DMS53 treated with DMSO at 0.1 percent for 48 hours (cell line): ENCODE data around the gene KIF5C.

Experiments
- DNase-seq: peaks from one replicate; lab custom pipeline; 2025; ENCODE audit not compliant: unreplicated experiment; lab: John Stamatoyannopoulos, UW

KIF5C gene

GRCh38 chr2:148887350-148888002 lies 12.4 kb downstream of the KIF5C start:
- no peak for DNase-seq

DNA sequence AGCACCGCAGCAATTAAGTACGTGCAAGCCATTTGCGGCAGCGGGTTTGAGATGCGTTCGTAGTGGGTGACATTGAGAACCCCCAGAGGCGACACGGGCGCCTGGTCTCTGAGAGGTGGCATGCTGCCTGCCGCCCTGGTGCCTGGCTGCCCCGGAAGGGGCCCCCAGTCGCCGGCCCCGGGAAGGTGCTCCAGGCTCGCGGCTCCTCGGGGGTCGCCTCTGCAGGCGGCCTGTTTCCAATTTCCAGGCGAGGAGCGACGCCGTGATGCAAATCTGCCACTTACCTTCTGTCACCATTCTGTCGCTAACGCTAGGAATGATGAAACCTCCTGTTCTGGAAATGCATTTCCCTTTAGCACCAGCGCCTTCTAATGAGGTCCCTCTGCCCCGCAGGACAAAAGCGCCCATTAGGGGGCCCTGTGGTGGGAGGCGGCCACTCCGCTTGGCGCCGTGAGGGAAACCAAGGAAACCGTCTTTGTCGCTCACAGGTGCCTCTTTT lies 13.0 kb downstream of the KIF5C start:
- DNase-seq = no peak

GRCh38 chr2:148888986-148889385 lies 14.0 kb downstream of the KIF5C start:
- no peak for DNase-seq

DNA sequence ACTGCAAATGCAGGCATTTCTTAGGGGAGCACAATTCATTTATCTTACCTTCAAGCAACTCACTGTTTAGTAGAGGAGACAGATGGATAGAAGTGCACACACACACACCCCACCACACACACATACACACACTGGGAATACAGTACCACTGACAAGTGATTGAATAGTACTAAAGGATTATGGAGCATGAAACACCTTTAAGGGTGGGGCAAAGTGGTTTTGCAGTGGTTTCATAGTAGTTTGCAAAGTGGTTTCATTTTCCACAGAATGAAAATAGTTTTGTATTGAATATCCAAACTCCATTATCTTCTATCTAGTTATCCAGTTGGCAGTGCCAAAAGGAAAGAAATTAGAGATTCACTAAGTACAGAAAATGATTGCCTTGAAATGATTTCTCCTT lies 18.9 kb downstream of the KIF5C start:
- no peak for DNase-seq

- no peak for DNase-seq
These were observed 21.1 kb downstream of the KIF5C start for GRCh38 chr2:148896136-148896535.

DNA sequence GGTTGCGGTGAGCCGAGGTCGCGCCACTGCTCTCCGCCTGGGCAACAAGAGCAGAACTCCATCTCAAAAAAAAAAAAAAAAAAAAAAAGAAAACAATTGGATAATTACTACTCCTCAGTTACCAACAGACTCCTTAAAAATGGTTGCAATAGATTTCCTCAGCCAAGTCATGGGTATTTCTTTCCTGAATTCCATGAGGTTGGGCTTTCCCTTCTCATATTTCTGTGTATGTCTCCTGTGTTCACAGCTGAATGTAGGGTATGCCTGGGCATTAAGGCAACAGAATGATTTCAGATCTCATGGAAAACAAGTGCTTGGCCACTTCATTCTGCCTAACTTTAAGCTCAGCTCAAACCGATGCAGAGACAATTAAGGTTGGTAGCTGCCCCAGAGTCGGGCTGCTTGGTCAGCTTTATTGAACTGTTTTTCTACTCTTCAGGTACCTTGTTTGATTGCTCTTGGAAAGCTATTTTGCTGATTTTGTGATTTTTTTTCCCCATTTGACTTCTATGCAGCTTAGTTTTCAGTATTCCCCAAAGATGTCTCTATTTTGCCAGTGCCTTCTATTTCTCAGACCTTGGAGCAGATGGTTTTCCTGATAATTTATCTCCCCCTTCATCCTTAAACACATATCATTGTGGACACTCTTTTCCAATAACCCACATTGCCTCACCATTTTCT lies 24.8 kb downstream of the KIF5C start:
- no peak for DNase-seq

- DNase-seq = no peak
These were observed 25.4 kb downstream of the KIF5C start for GRCh38 chr2:148900350-148900837.

GRCh38 chr2:148901142-148901541 lies 26.1 kb downstream of the KIF5C start:
- DNase-seq = no peak

- no peak for DNase-seq
These were observed 27.8 kb downstream of the KIF5C start for GRCh38 chr2:148902798-148903197.

GRCh38 chr2:148903294-148903693 lies 28.3 kb downstream of the KIF5C start:
- no peak for DNase-seq

GRCh38 chr2:148903979-148904378 lies 29.0 kb downstream of the KIF5C start:
- DNase-seq = no peak

DNA sequence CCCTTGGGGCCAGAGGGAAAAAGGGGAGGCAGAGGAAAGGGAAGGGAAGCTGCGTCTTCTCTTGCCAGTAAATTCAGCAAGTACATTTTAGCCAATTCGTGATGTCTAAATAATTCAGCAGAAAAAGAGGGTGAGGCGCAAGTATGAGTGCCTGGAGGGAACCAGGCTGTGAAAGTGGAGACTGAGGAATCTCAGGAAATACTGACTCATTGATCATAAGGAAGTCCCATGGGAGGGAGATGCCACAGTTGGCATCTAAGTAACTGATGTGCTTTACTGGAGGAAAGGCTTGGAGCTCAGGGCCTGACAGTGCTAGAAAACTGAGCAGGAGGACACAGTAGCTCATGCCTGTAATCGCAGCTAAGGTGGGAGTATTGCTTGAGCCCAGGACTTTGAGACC lies 31.1 kb downstream of the KIF5C start:
- DNase-seq = no peak

- no peak for DNase-seq
These were observed 32.2 kb downstream of the KIF5C start for GRCh38 chr2:148907085-148907785.

- DNase-seq = no peak
These were observed 34.1 kb downstream of the KIF5C start for GRCh38 chr2:148909114-148909513.

DNA sequence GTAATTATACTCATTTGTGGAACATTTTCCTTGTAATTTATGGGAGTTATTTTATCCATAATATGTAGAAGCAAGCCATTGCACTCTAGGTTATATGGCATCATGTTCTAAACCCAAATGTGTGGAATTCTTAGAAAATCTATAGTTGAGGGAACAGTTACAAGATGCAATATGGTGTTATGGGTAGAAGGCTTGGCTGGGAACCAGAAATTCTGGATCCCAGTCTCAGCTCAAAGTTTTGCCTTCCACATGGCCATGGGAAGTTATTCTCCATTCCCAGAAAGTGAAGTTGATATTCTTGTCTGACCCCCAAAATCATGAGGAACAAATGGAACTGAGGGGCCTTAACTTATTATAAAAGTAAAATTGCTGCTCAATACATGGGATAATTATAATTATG lies 38.0 kb downstream of the KIF5C start:
- DNase-seq = no peak

DNA sequence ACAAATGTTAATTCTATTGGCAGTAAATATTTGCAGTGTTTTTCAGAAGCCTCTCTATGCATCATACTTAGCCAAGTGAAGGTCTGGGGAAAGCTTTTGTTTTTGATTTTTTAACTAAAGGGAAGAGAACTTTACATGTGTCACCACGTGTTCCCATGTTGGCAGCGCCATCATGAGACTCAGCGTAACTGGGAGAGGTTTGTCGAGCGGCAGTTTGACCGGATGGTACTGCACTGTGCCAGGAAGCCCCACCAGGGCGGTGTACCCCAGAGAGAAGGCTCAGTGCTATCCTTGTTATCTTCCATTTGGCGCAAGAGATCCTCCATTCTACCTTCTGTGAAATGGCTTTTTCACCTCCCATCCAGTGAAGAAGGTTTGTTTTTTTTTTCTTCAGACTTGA lies 38.5 kb downstream of the KIF5C start:
- no peak for DNase-seq

- DNase-seq = no peak
These were observed 39.4 kb downstream of the KIF5C start for GRCh38 chr2:148914463-148914862.

DNA sequence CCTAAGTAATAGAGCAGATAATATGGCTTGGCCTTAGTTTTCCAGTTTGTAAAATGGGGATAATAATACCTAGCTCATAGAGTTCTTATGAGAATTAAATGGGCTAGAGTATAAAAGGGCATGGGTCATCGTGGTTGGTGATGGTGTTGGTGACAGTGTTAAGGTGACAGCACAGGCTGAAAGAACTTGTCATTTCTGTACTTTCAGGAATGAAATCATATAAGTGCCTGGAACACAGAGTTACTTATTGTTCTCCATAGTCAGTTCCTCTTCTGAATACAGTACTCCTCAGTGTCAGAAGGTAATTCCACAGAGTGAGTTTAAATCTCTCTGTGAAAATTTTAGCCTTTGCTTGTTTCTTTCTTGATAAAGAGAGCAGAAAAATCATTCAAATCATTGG lies 42.4 kb downstream of the KIF5C start:
- DNase-seq = no peak

DNA sequence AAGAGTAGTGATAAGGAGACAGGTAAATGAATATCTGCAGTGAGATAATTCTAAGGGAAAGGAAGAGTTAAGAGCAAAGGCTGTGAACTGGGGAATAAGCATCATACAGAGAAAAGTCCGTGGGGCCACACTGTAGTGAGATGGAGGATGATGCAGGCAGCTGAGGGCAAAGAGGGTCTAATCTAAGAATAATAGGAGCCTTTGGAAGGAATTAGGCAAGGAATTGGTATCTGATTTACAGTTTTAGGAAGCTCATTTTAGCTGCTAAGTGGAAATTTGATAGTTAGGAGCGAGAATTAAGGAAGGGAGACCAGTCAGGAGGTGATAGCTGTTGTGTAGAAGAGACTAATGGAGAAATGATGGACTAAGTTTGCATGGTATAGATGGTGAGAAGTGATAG lies 43.5 kb downstream of the KIF5C start:
- no peak for DNase-seq

GRCh38 chr2:148920559-148920958 lies 45.5 kb downstream of the KIF5C start:
- DNase-seq = no peak

- no peak for DNase-seq
These were observed 47.0 kb downstream of the KIF5C start for GRCh38 chr2:148922062-148922461.
